Muscle layer of duodenum (tissue), 2 donors: ENCODE data around the gene CD52.
A peak's percentile ranks its signal among the peaks of the same experiment; 100 is the strongest.
"Not testable (repeated sequence)": the region's sequence is repeated elsewhere in the genome, so short reads cannot be mapped to it uniquely, and the experiment has no call there.

ENCODE experiments used
- H3K27ac ChIP-seq: one replicate; pipeline ENCODE4 v1.7.0; 2013; ENCODE audit warnings: mild to moderate bottlenecking, low read length
- H3K27me3 ChIP-seq: one replicate; pipeline ENCODE4 v1.7.0; 2013; ENCODE audit warnings: low read depth, mild to moderate bottlenecking, control low read depth, low read length
- H3K36me3 ChIP-seq, 2 donors: one replicate each; pipeline ENCODE4 v1.7.0; 2013; ENCODE audit warnings: low read length in 2 of 2, control low read depth in 1 of 2, mild to moderate bottlenecking in 1 of 2; ENCODE audit not compliant: insufficient read depth in 2 of 2, control insufficient read depth in 1 of 2
- H3K4me1 ChIP-seq, 2 donors: one replicate each; pipeline ENCODE4 v1.7.0; 2013; ENCODE audit warnings: low read length in 2 of 2, mild to moderate bottlenecking in 2 of 2, control low read depth in 1 of 2, moderate library complexity in 1 of 2; ENCODE audit not compliant: insufficient read depth in 2 of 2, control insufficient read depth in 1 of 2
- H3K4me3 ChIP-seq, 2 donors: one replicate each; pipeline ENCODE4 v1.7.0; 2013; ENCODE audit warnings: low read length in 2 of 2, low read depth in 1 of 2, mild to moderate bottlenecking in 1 of 2
- H3K9me3 ChIP-seq, 2 donors: one replicate each; pipeline ENCODE4 v1.7.0; 2013; ENCODE audit warnings: low read length in 2 of 2, control low read depth in 1 of 2, mild to moderate bottlenecking in 1 of 2; ENCODE audit not compliant: control insufficient read depth in 1 of 2
- donor health status: healthy.

The CD52 gene

DNA sequence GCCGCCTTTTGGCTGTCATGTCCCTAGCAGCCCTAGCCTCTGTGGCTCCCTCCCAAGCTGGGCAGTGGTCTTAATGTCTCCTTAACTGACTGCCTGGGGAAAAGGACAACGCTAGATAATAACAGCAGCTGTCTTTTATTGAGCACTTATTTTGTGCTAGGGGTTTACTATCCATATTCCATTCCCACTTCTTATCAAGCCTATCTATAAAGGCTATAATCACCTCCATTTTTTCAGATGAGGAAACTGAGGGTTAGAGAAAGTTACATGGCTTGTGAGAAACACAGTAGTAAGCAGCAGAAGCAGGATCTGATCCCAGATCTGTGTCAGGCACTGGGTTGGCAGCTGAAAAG, 31.7 kb upstream of the CD52 start:
- Histone ChIP-seq H3K9me3 (no peaks in the 10 kb centered on the region), H3K27me3 (no peaks in the 10 kb centered on the region), H3K4me1 (peaks cover 23 to 24% of the 10 kb centered on the region in 2 donors), H3K36me3 (peaks cover 0 to 6% of the 10 kb centered on the region in 2 donors), H3K27ac (peak overlapping the region; percentile 14), H3K4me3 (no peak overlapping the region)

DNA sequence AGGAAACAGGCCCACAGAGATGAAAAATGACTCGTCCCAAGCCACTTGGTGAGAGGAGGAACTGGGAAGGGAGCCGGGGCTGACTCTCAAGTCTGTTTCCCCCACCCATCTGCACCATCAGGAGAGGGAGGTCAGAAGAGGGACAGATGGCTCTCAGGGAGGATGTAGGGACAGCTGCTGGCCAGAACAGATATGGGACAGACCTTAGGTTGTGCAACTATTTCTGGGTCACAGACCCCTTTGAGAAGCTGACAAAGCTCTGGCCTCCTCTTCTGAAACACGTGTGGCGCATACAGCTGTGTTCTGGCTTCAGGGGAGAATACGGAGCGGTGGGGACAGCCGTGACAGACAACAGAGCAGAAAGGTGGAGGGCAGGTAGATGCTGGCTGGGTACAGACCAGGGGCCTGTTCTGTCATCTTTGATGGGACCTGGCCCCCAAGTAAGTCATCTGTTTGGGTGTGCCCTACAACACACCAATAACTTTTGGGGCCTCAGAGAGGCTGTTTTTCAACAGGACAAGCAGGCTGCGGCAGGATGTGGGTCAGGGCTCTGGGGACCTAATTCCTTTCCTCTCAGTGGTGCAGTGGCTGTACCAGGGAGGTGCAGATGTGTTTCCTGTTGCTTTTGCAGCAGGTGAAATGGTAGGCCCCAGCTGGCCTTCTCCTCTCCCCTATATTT, 30.6 kb upstream of the CD52 start:
- Histone ChIP-seq H3K27ac (peak overlapping the region; percentile 56), H3K4me3 (no peak overlapping the region), H3K9me3 (no peaks in the 10 kb centered on the region), H3K4me1 (peaks cover 15 to 23% of the 10 kb centered on the region in 2 donors), H3K27me3 (no peaks in the 10 kb centered on the region), H3K36me3 (no peaks in the 10 kb centered on the region)

DNA sequence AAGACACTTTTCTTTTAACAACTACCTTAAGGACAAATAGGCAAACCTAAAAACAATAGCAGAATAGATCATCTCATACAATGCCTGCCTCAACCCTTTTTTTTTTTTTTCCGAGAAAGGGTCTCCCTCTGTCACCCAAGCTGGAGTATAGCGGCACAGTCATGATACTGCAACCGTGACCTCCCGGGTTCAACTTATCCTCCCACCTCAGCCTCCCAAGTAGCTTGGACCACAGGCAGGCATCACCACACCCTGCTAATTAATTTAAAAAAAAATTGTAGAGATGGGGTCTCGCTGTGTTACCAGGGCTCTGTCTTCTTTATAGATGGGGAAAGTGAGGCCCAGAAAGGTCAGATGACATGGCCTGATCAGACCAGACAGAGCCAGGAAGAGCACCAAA, 29.9 kb upstream of the CD52 start:
- peak overlapping the region; percentile 56 for H3K27ac ChIP-seq
- H3K27me3 ChIP-seq: no peaks in the 10 kb centered on the region
- no peak overlapping the region for H3K4me3 ChIP-seq
- no peaks in the 10 kb centered on the region for H3K9me3 ChIP-seq
- H3K4me1 ChIP-seq: peaks cover 13 to 23% of the 10 kb centered on the region in 2 donors
- H3K36me3 ChIP-seq: peaks cover 0 to under 1% of the 10 kb centered on the region in 2 donors

DNA sequence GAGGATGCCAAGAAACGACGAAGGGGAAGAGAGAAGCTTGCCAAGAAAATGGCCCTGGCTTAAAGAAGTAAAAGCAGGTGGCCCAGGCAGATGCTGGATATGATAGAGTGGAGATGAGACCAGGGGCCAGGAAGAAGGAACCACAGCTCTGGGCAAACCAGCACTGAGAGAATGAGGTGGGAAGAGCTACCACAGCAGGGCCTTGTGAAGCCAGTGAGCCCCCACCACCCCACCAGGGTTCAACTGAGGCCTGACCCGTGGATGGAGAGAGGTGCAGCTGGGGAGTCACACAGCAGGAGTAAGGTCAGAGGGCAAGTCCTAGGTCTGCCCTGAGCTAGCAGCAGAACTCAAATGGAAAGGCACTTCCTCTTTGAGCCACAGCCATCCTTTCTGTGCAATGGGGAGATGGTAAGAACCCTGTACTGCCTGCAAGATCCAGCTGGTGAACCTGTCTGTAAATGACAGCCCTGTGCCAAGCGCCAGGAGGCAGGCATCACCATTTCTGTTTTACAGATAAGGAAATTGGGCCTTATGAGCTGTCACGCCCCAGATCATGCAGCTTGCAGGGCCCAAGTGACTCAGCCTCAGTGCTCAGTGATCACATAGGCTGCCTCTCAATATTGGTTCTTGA, 29.3 kb upstream of the CD52 start:
- H3K4me3 ChIP-seq: no peak overlapping the region
- no peaks in the 10 kb centered on the region for H3K27me3 ChIP-seq
- H3K36me3 ChIP-seq: peaks cover 0 to 4% of the 10 kb centered on the region in 2 donors
- peak overlapping the region; percentile 25 for H3K27ac ChIP-seq
- H3K4me1 ChIP-seq: peaks cover 13 to 23% of the 10 kb centered on the region in 2 donors
- H3K9me3 ChIP-seq: no peaks in the 10 kb centered on the region

GRCh38 chr1:26289158-26290059, 28.3 kb upstream of the CD52 start:
- peak overlapping the region; percentile 25 for H3K27ac ChIP-seq
- peaks cover 10 to 20% of the 10 kb centered on the region in 2 donors for H3K4me1 ChIP-seq
- H3K27me3 ChIP-seq: no peaks in the 10 kb centered on the region

DNA sequence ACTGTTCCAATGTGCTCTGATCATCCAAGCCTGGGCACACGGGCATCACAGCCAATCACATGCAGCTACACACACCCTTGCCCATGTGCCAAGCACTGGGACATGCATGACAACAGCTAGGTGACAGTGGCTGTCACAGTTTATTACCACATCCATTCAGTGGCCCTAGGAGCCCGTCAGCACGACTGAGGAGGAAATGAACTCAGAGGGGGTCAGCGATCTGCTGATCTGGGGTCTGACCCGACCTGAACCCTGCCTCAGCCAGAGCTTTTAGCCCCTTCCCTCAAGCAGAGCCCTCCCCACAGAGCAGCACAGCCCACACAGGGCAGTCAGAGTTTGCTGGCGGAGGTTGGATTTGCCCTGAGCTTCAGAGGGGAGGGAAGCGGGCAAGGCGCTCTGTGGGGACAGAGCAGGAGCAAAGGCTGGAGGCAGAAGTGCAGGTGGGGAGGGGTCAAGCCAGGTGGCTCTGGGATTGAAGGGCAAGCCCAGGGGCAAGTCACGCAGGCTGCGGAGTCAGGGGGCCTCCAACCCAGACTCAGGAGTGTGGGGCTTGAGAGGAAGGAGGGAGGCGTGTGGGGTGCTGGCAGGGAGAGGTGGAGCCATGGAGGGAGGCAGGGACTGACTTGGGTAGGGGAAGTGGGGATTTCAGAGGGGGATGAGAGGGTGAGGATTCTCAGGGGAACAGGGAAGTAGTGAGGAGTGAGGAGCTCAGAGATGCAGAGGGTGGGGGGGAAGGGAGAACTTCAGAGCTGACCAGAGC, 27.5 kb upstream of the CD52 start:
- no peaks in the 10 kb centered on the region for H3K27me3 ChIP-seq
- H3K4me3 ChIP-seq: no peak overlapping the region
- H3K4me1 ChIP-seq: peaks cover 9 to 14% of the 10 kb centered on the region in 2 donors
- no peaks in the 10 kb centered on the region for H3K9me3 ChIP-seq
- H3K36me3 ChIP-seq: peaks cover 0 to 8% of the 10 kb centered on the region in 2 donors
- peak overlapping the region; percentile 16 for H3K27ac ChIP-seq

More at GRCh38 chr1:26289158-26290059, 28.3 kb upstream of the CD52 start:
- no peak overlapping the region for H3K4me3 ChIP-seq
- no peaks in the 10 kb centered on the region for H3K9me3 ChIP-seq
- H3K36me3 ChIP-seq: peaks cover 0 to 8% of the 10 kb centered on the region in 2 donors

GRCh38 chr1:26290882-26291261, 26.9 kb upstream of the CD52 start:
- Histone ChIP-seq H3K36me3 (peaks cover 0 to 12% of the 10 kb centered on the region in 2 donors), H3K4me3 (no peak overlapping the region), H3K27me3 (no peaks in the 10 kb centered on the region), H3K4me1 (peaks cover 9 to 14% of the 10 kb centered on the region in 2 donors), H3K9me3 (no peaks in the 10 kb centered on the region), H3K27ac (no peak overlapping the region)

- Histone ChIP-seq H3K9me3 (no peaks in the 10 kb centered on the region), H3K27ac (no peak overlapping the region), H3K4me1 (peaks cover 5 to 14% of the 10 kb centered on the region in 2 donors)
Observed at GRCh38 chr1:26291433-26291832, 26.3 kb upstream of the CD52 start.

GRCh38 chr1:26291939-26292338, 25.8 kb upstream of the CD52 start:
- H3K4me3 ChIP-seq: no peak overlapping the region
- peaks cover 5 to 14% of the 10 kb centered on the region in 2 donors for H3K4me1 ChIP-seq
- H3K27ac ChIP-seq: no peak overlapping the region
- no peaks in the 10 kb centered on the region for H3K9me3 ChIP-seq
- H3K27me3 ChIP-seq: no peaks in the 10 kb centered on the region
- H3K36me3 ChIP-seq: peaks cover 0 to 21% of the 10 kb centered on the region in 2 donors

More at GRCh38 chr1:26291433-26291832, 26.3 kb upstream of the CD52 start:
- Histone ChIP-seq H3K4me3 (no peak overlapping the region), H3K27me3 (no peaks in the 10 kb centered on the region), H3K36me3 (peaks cover 0 to 16% of the 10 kb centered on the region in 2 donors)

DNA sequence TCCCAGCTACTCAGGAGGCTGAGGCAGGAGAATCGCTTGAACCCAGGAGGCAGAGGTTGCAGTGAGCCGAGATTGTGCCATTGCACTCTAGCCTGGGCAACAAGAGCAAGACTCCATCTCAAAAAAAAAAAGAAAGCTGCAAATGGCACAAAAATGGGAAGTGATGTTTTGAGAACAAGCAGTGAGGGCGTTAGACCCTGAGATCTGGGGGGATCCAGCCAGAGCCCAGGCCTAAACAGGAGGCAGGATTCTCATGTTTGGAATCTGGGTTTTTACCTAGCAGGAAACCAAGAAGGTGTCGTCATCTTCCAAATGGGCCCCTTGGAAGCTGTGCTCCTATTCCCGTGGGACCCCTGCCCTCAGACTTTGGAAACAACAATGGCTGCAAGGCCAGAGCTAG, 25.0 kb upstream of the CD52 start:
- H3K4me3 ChIP-seq, H3K9me3 ChIP-seq, H3K27ac ChIP-seq, H3K27me3 ChIP-seq: not testable (repeated sequence)
- Histone ChIP-seq H3K4me1 (peaks cover 5 to 11% of the 10 kb centered on the region in 2 donors), H3K36me3 (peaks cover 0 to 25% of the 10 kb centered on the region in 2 donors)
